Epithelial cell of prostate (primary cell): ENCODE results near the gene SP8.
"Not testable (repeated sequence)": the region's sequence is repeated elsewhere in the genome, so short reads cannot be mapped to it uniquely, and the experiment has no call there.

Source experiments
- DNase-seq: peaks from one replicate; pipeline ENCODE4 v3.0.0-alpha.2; 2011; ENCODE audit warnings: low read depth, low spot score
- H3K27ac ChIP-seq: fragments of 450-650 bp; 2 replicates; pipeline ENCODE4 v1.5.1; 2017; ENCODE audit warnings: mild to moderate bottlenecking

Gene SP8

DNA sequence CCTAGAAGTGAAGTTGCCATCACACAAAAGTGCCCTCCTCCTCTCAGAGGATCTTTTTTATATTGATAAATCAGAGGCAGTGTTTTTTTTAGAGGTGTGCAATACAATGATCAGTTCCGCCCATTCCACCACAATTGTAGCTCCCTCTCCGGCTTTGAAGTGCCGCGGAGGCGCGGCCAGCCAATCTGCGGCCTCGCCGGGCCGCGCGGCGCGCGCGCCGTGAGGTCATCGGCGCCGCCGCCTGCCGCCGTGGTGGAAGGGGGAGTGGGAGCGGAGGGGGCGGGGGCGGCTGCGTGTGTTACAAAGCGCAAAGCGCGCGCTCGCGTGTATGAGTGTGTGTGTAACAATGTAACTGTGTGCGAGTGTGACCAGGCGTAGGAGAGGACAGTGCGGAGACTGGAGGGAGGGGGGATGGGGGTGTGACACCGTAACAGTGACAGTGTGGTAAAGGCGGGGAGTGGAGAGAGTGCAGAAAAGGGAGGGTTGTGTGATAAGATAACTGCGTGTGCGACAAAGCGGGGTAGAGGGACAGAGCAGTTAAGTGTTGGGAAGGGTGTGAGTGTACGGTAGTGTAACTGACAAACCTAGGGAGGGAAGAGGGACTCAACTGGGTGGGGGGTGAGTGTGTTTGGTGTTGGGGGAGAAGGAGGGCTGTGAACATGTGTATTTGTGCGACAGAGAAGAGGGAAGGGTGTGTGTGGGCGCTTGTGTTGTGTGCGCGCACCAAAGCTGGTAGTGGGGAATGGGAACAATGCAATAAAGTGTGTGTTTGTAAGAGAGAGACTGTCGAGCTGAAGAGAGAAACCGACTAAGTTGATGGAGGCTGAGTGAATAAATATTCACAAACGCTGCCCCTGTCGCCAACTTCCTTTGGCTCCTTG is at the start of gene SP8:
Gene SP8, minus strand, starts transcription at position 108 of the 881 bp plus-strand sequence. Its CDS starts 88 bp downstream, at position 20.
- H3K27ac ChIP-seq = peak within 1 kb of the TSS; percentile 77
- no peak for DNase-seq

DNA sequence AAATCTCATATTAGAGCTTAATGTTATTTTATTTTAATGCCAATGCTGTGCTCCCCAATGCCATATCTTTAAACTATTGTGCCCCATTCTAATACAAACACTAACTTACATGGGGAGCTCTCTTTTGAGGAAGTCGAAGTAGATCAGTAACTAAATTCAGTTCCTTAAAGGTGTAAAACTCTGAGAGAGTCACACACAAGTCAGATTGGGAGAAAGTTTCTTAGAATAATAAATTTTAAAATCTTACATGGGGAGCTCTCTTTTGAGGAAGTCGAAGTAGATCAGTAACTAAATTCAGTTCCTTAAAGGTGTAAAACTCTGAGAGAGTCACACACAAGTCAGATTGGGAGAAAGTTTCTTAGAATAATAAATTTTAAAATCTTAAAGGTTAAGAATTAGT is 49.7 kb upstream of the SP8 start:
- H3K27ac ChIP-seq, DNase-seq: not testable (repeated sequence)

DNA sequence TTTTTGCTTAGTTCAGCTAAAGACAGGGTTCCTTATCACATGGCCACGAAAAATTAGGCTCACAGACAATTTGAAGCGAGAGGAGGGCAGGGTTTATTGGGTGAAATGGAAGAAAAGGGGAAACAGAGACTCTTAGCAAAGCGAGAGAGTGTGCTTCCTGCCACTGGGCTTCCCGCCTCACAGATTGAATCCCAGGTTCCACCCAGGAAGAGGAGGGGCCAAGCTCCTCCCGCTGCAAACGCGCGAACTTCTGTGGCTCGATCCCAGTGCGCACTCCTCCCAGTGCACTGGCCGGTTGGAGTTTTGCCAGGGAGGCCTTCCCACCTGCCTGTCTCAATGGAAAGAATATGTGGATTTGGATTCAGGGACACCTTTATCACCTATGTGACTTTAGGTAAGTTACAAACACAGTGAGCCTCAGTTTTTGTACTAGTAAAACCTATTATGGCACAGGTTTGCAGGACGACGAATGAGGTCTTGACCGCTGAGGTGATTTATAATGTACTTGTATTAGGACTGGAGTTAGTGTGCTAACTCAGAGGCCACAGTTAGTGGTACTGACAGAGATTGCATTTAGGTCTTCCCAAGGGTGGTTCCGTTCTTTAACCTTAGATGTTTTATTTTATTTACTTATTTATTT is 48.5 kb upstream of the SP8 start:
- no peak overlapping the region for H3K27ac ChIP-seq
- no peak for DNase-seq

GRCh38 chr7:20834656-20835055 is 48.0 kb upstream of the SP8 start:
- no peak overlapping the region for H3K27ac ChIP-seq
- no peak for DNase-seq

- H3K27ac ChIP-seq = no peak overlapping the region
Measured at GRCh38 chr7:20831956-20832355, 45.3 kb upstream of the SP8 start.

GRCh38 chr7:20831451-20831850 is 44.8 kb upstream of the SP8 start:
- no peak for DNase-seq
- H3K27ac ChIP-seq = no peak overlapping the region

More at GRCh38 chr7:20831956-20832355, 45.3 kb upstream of the SP8 start:
- DNase-seq = no peak

DNA sequence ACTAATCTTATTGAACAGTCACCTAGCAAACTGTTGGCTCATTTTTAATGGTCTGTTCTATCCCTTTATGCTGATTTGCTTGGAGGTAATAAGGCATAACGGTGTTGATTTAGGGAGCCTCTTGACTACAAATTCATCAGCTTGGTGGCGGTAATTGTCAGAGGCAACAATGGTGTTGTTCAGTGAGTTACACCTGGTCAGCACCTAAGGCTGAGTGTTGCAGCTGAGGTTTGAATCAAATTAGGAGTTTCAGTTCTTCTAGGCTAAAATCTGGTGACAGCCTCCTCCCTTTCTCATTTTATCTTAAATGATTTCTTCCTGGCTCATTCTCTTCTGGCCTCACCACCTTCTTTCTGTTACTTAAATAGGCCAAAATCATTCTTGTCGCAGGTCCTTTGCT is 42.3 kb upstream of the SP8 start:
- H3K27ac ChIP-seq = no peak overlapping the region
- DNase-seq = no peak

- no peak overlapping the region for H3K27ac ChIP-seq
Measured at GRCh38 chr7:20827172-20827571, 40.5 kb upstream of the SP8 start.

DNA sequence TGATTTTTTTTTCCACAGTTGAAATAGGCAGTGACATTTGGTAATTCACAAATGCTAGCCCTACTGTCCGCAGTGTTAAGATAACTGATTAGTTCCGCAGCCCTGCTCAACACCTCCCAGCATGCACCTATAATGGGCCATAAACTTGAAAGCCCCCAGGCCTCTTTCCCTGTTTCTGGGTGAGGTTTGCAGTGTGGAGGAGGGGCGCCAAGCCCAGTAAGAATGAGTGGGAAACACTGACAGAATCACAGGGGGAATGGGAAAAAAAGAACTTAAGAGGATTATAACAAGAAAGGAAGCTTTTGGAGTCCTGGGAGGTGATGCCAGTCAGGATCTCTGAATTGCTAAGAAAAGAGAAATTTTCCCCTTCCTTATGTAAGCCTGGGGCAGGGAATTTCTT is 39.6 kb upstream of the SP8 start:
- DNase-seq = no peak
- no peak overlapping the region for H3K27ac ChIP-seq

More at GRCh38 chr7:20827172-20827571, 40.5 kb upstream of the SP8 start:
- DNase-seq = no peak

DNA sequence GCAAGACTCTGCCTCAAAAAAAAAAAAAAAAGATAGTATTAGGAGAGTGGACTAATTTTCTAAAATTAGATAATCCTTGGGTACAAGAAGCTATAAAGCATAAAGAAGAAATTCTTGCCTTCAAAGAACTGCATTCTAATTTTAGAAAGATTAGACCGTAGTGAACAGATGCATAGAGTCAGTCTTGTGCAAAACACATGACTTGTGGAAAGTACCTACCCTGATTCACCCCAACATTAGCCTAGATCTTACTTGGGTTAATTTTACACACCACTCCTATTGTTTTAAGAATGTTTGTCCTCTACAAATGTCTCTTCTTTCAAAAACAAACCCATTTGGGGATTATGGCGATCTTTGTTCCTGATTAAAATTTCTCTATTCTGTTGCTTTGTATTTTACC is 38.9 kb upstream of the SP8 start:
- H3K27ac ChIP-seq = no peak overlapping the region
- no peak for DNase-seq

DNA sequence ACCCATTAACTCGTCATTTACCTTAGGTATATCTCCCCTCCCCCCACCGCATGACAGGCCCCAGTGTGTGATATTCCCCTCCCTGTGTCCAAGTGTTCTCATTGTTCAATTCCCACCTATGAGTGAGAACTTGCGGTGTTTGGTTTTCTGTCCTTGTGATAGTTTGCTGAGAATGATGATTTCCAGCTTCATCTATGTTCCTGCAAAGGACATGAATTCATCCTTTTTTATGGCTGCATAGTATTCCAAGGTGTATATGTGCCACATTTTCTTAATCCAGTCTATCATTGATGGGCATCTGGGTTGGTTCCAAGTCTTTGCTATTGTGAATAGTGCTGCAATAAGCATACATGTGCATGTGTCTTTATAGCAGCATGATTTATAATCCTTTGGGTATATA is 34.7 kb upstream of the SP8 start:
- H3K27ac ChIP-seq, DNase-seq: not testable (repeated sequence)

DNA sequence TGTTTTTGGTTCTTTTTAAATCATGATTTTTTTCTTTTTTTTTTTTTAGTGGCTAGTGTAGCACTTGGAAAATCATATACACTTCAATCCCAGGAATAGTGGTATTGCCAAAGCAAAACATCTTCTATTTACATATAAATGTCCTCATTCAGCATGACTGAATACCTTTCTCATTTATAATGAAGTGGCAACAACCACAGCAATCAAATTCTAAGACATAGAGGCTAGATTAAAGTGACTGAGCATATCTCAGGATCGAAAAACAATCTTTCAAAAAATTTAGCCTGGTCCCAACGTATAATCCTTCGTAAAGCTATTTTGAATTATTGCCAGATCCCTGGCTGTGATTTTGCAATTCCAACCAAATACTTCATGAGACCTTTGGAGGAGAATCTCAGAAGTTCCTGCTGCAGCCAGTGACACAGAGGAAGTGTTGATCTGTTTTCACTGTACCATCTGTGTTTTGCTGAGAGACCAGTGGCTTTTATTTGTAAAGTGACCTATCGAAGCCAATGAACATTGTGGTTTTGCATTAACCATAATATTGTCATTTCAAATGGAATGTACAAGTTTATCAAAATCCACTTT is 29.8 kb upstream of the SP8 start:
- DNase-seq = no peak
- H3K27ac ChIP-seq = no peak overlapping the region

DNA sequence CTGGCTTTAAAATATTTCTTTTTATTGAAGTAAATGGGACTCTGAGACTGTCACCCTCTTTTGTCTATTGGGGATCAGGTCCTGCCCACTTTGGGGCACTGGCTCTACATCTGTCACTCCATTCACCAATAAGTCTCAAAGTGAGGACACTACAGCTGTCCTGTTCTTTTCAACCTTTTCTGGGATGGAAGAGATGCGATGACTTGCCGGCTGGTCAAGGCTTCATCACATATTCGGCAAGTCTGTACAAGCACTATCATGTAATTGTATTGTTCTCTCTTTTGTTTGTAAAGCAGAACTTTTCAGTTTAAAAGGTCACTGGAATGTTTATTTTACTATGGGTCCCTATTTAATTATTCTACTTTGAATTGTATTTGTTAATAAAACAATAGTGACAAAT is 17.7 kb upstream of the SP8 start:
- no peak for DNase-seq
- no peak overlapping the region for H3K27ac ChIP-seq

DNA sequence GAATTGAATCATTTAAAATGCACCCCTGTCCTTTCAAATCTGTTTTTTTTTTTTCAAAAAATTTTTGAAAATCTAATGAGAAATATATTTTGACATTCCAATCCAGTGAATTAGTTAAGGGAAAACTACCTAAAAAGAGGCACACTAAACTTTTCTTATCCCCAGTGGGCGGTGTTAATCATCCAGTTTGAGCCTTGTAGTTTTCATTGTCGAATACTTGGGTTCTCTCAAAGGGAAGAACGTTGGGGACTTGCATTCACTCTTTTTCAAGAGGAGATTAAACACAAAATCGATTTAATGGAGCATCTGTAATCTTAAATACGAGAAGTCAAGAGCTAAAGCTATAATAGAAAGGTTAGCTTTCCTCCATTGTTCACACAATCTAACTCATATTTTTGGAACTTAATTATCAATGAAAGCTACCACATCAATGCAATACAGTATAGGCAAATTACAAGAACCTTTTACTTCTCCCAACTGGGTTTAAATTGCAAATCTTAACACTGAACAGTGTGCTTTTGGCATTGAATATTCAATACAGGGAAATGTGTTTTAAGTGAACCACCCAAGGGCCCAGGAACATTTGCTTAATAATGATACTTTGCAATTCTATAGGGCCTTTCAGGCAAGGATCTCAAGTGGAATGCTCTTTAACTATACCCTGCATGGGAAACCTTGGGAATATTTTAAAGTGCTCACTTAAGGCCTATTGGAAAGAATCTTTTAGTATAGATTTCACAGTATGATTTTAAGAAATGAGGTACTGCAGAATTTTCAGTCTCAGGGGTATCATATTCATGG is 13.1 kb upstream of the SP8 start:
- no peak overlapping the region for H3K27ac ChIP-seq
- no peak for DNase-seq

DNA sequence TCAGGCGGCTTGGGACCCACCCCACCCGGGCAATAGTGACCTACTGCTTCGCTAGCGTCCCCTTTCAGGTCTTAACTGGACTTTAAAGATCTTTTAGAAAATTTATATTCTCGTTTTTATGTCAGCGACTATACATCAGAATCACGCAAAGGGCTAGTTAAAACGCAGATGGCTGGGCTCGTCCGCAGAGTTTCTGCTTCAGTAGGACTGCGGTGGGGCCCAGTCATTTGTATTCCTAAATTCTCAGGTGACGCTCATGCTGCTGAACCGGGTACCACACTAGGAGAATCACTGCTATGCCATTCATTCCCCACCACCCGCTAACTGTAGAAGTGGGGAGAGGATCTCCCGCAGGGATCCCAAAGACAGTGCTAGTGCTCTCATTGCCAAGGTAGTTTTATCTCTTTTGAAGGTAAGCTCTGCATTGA is 12.0 kb upstream of the SP8 start:
- DNase-seq = no peak
- H3K27ac ChIP-seq = no peak overlapping the region

- no peak for DNase-seq
- H3K27ac ChIP-seq = peak overlapping the region; percentile 56
Measured at GRCh38 chr7:20798081-20798693, 11.5 kb upstream of the SP8 start.

DNA sequence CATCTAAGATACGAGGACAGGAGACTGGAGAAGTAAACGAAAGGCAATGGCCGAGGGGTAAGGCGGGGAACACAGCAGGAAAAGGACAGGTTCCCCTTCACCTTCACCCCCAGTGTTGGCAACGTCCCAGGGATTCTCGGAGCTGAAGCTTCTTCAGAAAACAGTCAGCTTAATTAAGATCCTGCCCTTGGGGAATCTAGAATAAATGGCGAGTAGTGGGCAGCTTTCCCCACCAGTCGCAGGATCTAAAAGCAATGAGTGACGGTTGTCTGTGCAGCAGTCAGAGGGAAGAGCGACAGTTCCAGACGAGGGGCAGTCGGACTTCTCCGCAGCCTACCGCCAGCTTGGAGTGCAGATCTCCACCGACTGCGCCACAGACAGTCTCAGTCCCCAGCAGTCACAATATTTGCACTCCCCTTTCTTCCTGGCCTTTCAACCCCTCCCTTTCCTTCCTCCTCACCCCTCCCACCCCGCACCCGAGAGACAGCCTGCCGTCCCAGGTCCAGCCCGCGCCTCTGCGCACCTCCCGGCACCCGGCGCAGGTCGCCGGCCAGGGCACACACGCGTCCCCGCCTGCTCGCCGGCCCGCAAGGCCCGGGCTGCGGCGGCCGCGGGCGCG is 10.9 kb upstream of the SP8 start:
- H3K27ac ChIP-seq = peak overlapping the region; percentile 56
- DNase-seq = no peak

DNA sequence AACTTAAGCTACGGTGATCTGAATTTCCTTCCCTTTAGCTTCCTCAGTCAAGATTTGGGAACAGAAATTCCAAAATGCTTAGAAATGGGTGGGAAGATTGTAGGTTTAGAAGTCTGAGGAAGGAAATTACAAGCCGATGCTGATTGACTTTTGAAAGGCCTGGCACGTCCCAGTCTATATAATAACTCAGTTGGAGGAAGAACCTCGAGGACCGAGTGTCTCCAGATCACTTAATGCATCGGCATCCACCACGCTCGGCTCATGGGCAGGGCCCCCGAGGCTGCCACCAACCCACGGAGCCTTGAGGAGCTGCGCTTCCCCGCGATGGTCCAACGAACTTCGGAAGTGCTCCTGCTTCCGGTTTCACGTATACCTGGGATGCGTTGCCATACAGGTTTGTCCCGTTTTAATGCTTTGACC is 10.4 kb upstream of the SP8 start:
- H3K27ac ChIP-seq = peak overlapping the region; percentile 56
- DNase-seq = no peak

DNA sequence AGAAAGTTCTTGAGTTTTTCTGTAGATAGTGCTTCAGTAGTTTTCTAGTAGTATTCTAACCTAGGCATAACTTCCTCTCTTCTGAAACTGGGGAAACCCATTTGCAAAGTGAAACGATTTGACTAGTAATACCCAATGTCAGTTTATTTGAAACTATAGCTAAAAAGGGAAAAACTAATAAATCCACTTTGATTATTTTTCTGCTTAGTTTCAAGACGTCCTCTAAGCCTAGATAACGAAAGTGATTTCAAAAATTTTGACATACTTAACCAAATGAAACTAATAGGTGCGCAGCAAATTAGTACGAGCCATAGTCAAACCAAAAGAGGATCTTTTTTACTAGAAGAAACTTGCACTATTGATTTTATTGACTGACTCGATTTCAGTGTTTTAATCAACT is 9.8 kb upstream of the SP8 start:
- peak overlapping the region; percentile 56 for H3K27ac ChIP-seq
- DNase-seq = no peak

GRCh38 chr7:20795881-20796280 is 9.2 kb upstream of the SP8 start:
- peak overlapping the region; percentile 56 for H3K27ac ChIP-seq
- no peak for DNase-seq
